HG03139 (cell line): Measurements from ENCODE around the gene TUFM.
"Not testable (repeated sequence)": the region's sequence is repeated elsewhere in the genome, so short reads cannot be mapped to it uniquely, and the experiment has no call there.

Experiments used
- ATAC-seq: cut with Tn5 transposase; IDR thresholded peaks from one replicate; pipeline ENCODE4 v1.9.1; 2021; ENCODE audit not compliant: unreplicated experiment

TUFM gene

DNA sequence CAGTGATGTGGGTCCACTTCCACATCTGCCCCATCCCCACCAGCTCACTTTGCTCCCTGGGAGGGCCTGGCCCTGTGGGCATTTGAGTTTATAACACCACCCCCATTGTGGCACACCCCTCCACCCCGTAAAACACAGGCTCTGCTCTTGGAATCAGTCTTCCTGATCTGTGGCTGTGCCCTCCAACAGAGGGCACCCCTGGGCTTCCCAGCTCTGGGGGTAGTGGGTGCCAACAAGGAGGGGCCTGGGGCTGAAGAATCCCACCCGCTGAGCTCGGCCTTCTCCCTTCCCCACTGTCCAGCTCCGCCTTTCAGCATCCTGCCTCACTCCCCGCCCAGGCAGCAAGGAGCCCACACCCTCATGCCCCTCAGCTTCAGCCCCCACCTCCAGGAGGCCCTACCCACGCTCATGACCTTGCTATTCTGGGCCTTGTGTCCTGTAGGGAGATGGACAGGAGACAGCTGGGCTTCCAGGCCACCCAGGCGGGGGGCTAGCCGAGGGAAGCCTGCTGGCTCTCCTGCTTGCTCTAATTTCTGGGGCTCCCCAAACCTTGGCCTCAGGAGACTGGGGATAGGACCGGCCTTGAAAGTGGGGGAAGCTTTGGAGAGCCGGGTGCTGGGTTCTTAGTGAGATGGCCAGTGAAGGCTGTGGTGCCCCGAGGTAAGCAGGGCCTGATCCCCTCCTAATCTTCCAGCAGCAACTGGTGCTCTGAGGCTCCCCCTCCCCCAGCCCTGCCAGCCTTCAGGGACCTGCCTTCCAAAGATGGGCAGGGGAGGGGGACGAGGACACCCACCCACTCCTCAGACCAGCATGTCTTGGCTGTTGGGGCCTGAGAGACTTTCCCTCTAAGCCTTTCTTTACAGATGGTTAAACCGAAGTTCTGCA, 29.2 kb upstream of the TUFM start:
- ATAC-seq: no peak

DNA sequence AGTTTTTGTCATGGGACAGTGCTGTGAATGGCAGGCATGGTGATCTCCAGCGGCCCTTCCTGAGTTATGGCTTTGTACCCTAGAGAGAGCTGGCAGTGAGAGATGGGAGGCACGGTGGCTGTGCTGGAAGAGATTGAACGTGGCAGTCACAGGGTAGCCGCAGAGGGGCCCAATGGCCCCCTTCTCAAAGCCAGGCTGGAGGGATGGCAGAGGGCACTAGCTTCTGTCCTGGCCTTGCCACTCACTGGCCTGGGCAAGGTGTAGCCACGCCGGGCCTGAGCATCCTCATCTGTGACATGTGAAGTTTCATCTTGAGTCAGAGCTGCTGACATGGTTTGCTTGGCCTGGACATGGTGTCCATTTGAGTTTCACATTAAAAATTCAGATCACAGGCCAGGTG, 28.3 kb upstream of the TUFM start:
- ATAC-seq: no peak

DNA sequence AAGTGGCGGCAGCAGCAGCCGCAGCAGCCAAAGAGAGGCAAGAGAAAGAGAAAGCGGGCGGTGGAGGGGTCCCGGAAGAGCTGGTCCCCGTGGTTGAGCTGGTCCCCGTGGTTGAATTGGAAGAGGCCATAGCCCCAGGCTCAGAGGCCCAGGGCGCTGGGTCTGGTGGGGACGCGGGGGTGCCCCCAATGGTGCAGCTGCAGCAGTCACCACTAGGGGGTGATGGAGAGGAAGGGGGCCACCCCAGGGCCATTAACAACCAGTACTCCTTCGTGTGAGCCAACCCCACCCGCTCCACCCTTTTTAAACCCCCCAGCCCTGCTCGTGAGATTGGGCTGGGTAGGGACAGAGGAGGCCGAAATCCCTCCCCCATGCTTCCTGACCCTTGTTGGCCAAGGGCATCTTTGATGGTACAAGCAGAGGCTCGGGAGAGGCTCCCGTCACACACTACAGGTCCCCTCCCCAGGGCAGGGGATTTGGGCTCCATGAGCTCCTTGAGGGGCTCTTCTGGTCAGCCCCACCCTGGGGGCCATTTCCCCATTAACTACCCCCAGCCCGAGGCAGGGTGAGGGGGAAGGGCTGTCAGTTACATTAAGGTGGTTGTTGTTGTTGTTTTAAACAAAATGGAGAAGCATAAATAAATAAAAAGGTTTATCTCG, 27.5 kb upstream of the TUFM start:
- ATAC-seq: no peak

DNA sequence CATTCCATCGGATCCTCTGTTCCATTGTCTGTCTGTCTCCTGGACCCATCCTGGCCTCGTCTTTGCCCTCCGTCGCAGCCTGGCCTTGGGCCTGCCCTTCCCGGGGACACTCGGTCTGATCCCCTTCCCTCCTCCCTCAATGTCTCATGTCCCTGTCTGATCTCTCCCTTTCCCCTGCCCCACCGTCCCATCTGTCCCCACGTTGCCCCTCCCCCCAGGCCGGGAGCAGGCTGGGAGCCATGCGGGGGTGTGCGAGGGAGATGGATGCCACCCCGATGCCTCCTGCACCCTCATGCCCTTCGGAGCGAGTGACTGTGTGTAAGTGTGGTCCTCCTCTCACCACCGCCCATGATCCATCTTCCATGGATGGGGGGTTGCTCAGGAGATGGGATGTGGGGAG, 26.8 kb upstream of the TUFM start:
- no peak for ATAC-seq

DNA sequence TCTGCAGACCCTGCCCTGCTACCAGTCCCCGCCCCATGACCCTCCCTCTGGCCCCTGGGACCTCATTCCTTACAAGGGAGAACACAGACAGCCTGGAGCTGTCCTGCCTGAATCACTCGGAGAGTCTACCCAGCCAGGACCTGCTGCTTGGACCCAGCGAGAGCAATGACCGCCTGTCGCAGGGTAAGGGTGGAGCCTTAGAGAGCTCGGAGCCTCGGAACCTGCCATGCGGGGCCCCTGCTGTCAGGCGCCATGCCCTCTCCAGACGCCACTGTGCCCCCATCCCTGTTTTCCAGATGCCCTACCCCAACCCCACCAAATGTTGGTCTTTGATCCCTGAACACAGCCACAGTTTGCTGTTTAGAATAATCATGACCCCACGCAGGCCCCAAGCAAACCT, 23.1 kb upstream of the TUFM start:
- no peak for ATAC-seq

DNA sequence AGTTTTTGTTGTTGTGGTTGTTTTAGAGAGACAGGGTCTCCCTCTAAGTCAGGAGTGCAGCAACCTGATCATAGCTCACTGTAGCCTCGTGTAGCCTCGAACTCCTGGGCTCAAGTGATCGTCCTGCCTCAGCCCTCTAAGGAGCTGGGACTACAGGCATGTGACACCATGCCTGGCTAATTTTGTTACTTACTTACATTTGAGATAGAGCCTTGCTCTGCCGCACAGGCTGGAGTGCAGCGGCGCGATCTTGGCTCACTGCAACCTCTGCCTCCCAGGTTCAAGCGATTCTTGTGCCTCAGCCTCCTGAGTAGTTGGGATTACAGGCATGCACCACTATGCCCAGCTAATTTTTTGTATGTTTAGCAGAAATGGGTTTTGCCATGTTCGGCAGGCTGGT, 21.5 kb upstream of the TUFM start:
- not testable (repeated sequence) for ATAC-seq

DNA sequence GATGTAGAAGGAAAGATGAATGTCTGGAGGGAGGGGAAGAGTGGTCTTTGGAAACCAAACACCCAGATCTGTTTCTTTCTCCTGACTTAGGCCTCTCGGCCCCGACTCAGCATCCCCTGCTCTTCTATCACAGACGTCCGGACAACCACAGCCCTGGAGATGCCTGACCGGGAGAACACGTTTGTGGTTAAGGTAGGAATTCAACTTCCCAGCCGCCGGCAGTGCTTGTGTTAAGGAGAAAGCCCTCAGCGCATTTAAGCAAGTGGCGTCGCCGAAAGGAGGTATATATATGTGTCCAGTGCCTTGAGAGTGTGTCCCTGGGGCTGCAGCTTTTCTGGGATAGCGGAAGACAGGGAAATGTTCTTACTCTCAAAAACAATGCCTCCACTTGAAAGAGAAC, 21.1 kb upstream of the TUFM start:
- no peak for ATAC-seq

DNA sequence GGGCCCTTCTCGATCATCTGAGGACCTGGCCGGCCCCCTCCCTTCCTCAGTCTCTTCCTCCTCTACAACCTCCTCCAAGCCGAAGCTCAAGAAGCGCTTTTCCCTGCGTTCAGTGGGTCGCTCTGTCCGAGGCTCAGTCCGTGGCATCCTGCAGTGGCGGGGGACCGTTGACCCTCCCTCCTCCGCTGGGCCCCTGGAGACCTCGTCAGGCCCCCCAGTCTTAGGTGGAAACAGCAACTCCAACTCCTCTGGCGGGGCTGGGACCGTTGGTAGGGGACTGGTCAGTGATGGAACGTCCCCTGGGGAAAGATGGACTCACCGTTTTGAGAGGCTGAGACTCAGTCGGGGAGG, 20.3 kb upstream of the TUFM start:
- no peak for ATAC-seq

DNA sequence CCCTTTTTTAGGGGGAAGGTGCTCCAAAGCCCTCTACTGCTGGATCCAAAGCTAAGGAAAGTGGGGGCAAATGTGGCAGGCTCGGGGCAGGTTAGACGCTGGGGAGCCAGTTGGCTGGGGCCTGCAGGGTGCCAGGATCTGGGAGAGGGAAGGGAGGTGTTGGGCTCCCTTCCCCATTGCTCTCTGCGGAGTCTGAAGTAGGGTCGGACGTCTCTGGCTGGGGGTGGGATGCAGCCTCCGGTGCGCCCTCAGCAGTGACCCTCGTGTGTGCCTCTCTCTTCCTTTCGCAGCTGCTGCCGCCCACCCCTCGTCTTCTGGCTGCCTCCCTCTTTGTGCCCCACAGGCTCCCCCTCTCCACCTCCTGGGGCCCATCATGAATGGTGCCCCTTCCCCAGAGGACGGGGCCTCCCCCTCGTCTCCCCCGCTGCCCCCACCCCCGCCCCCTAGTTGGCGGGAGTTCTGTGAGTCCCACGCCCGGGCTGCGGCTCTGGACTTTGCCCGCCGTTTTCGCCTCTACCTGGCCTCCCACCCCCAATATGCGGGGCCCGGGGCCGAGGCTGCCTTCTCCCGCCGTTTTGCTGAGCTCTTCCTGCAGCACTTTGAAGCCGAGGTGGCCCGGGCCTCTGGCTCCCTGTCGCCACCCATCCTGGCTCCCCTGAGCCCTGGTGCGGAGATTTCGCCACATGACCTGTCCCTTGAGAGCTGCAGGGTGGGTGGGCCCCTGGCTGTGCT, 19.7 kb upstream of the TUFM start:
- no peak for ATAC-seq

DNA sequence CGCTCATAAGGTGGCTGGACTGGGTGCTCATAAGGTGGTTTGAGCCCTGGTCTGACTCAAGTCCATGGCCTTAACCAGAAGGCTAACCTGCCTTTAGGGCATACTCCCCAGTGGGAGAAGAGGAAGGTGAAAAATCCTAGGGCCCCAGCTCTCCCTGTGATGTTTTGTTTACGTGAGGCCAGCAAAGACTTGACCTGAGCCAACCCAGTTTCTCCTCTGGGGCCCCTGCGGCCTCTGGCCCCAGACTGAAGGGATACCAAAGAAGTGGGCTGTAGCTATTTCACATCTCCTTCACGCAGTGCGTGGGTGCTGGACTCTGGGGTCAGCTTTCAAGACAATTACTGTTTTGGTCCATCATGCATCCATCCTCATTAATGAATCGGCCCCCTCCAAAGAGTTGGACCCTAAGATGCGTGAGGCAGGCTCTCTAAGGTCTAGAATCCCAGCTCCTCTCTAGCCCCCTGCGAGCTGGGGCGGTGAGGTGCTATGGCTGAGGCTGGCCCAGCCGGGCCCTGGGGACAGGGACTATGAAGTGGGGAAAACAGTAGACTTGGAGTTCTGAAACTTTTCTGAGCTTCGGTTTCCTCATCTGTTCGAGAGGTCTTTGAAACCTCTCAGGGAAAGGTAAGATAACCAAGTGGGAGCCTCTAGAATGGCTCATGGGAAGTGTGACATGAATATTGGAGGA, 19.0 kb upstream of the TUFM start:
- no peak for ATAC-seq

DNA sequence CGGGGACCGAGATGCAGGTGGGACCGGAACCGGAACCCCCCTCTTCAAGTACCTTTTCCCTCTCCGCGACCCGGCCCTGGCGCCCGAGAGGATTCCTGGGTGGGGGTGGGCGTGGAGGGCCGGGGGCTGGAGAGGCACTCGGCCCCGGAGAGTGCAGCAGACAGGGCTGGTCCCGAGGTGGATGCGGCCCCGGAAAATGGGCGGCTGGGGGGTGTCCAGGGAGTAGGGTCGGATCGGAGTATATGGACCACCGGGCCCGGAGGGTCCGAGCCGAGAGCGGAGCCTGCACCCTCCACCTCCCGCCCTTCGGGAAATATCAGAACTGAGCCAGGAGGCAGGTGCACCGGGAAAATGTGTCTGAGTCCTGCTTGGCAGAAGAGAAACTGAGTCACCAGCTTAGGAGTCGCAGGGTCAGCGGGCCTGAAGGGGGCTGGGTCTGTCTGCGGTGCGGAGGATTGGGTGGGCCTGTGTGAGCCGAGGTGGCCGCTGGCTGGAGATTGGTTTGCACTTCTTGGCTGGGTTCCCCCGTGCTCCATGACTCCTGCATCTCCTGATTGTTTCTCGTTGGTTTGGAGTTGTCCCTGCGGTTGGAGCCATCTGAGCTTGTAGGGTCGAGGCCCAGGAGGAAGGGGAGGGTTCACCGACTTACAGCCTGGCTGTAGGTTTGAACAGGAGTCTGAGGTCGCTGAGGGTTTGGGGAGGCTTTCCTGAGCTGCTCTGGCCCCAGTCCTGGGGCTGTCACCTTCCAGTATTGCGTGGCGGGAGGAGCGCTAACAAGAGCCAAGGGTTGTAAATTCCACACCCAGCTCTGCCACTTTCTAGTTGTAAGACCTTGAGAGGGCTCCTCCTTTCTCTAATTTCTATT, 18.0 kb upstream of the TUFM start:
- ATAC-seq: no peak

DNA sequence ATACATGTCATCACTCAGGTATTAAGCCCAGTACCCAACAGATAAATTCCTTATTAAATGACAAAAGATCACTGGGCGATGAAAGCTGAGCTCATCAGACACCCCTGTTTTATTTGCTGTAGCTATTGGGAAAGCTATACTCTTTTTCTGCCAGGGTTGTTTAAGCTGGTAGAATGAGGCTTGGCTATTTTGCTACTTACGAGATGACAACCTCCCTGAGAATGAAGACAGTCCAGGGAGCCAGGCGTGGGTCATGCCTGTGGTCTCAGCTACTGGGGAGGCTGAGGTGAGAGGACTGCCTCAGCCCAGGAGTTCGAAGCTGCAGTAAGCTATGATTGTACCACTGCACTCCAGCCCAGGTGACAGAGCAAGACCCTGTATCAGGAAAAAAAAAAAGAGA, 13.2 kb upstream of the TUFM start:
- ATAC-seq: no peak

DNA sequence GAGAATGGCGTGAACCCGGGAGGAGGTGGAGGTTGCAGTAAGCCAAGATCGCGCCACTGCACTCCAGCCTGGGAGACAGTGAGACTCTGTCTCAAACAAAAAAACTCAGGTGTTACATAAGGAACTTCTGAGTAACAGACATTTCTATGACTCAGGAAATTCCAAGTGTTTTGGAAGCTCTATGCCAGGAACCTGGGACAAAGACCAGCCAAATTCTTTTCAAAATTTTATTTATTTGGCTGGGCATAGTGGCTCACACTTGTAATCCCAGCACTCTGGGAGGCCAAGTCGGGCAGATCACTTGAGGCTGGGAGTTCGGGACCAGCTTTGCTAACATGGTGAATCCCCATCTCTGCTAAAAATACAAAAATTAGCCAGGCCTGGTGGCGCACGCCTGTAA, 12.3 kb upstream of the TUFM start:
- no peak for ATAC-seq

DNA sequence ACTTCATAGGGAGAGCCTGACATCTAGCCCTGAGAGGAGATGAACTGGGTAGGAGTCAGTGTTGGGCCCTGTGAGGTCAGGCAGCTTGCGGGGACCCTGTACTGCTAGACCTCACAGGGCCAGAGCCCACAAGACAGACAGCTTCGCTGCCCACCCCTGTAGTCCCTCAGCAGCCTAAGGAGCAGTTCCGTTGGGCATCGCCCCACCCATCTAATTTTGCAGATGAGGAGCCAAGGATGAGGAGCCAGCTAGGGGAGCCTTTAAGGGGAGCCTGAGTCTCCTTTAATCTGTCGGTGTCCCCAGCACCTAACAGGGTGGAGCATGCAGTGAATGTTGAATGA, 755 bp upstream of the TUFM start:
- ATAC-seq: no peak

DNA sequence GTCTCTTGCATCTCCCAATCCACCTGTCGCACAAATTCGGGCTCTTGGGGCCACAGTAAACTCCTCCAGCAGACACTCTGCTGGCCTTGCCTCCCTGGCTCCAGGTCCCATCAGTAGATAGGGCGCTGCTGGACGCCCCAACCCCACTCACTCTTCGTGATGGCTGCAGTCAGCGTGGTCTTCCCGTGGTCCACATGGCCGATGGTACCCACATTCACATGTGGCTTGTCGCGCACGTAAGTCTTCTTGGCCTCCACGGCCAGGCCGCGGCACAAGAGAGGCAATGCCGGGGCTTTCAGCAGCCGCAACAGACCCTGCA, 428 bp downstream of the TUFM start:
- ATAC-seq: no peak

DNA sequence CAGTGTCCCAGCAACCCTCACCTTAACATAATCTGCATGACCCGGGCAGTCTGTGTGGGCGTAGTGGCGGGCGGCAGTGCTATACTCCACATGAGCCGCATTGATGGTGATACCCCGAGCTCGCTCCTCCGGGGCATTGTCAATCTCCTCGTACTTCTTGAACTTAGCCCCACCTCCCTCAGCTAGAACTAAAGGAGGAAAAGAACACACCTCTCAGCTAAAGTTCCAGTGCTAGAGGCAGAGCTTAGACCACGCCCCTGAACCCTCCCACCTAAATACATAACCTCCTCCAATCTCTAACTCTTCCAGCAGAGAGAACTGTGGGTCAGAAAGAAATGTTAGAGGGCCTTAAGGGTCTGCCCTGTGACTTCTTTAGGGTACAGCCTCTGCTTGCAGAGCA, 855 bp downstream of the TUFM start:
- ATAC-seq: no peak

DNA sequence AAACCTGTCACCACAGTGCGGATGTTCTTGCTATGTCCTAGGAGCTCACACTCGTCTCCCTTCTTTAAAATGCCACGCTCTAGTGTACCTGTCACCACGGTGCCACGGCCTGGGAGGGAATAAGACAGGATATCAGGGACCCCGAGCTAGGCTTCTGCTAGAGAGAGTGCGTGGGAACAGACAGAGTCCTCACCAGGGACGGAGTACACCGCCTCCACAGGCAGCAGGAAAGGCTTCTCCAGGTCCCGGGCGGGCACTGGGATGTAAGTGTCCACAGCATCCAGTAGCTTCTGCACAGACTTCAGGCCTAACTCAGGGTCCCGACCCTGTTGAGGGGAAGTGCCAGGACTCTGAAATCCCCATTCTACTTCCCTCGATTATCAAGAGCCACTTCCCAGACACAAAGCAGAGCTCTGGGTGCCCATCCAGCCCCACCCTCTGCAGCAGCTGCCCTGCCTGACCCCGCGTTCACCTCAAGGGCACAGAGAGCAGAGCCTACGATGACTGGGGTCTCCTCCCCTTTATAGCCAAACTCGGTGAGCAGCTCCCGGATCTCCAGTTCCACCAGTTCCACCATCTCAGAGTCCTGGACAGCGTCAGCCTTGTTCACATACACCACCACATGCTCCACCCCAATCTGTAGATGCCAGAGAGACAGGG, 1.8 kb downstream of the TUFM start:
- ATAC-seq: no peak

DNA sequence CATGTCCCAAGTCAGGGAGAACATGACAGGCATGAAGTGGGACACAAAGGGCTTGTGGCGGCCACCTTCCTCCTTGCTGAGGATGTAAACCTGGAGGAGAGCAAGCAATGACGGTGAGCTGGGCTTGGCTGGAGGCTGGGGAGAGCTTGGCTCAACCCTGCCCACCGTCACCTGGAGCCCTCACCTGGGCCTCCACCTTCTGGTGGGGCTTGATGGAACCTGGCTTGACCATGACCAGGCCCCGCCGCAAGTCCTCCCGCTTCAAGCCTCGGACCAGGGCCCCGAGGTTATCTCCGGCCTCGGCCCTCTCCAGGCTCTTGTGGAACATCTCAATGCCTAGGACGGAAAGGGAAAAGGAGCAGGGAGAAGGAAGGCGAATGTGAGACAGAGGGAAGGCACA, 2.4 kb downstream of the TUFM start:
- ATAC-seq: no peak

DNA sequence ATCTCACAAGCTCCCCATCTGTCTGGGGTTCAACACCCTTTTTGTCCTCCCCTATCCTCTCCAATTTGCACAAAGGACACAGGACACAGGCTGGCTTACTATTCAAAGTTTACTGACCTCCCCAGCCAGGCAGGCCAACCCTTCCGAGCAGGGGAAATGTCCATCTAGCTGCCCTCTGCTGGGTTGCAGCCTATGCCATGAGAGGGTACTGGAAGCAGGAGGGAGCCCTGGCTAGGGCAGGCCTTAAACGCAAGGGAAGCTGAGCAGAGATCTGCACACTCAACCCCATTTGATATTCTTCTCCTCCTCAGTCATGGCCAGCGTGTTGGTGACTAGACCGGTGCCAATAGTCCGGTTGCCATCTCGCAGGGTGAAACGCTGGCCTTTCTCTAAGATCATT, 3.5 kb downstream of the TUFM start:
- no peak for ATAC-seq

DNA sequence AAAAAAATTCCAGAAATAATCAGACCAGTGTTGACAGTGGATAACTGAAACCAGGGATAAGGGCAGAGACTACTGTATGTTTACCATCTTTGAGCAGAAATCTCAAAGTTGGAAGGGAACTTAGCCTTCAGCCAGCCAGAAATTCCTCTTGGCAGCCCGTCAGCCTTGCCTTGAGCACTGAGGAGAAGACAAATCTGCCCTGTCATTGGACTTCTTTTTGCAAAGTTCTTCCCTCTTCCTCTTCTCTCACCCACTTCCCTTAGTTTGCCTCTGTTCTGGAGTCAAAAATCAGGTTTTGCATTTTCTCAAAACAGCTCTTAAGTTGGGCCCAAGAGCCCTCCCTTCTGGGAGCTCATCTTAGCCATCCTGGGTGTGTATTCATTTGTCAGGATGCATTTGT, 6.2 kb downstream of the TUFM start:
- no peak for ATAC-seq
